ENCODE data around the gene FBXL5.

- no peak for TF ChIP-seq CTCF (IDR thresholded peaks at IDR 0.05)
- TF ChIP-seq POLR2A (IDR thresholded peaks at IDR 0.05): no peak
Measured at GRCh38 chr4:15668566-15669435, 13.6 kb upstream of the FBXL5 start.
